Spleen (tissue), 11 donors: ENCODE measurements around the gene MYOF. TPM values are rescaled to one million over a fixed set of nuclear protein-coding genes. Genes with fewer than 3 reads are reported as not detected.

Experiments used
- DNase-seq: peaks from one replicate; pipeline ENCODE4 v3.0.0-alpha.2; 2020
- H3K27ac ChIP-seq, 8 donors: fragments of 200-600 bp; sonication (generic) in 7 of 8; 1 replicate in 4 of 8; 2 replicates in 4 of 8; pipeline versions ENCODE4 v1.5.0 to v1.8.0; 2016 to 2021; ENCODE audit warnings: inconsistent platforms in 4 of 8, mild to moderate bottlenecking in 4 of 8, moderate library complexity in 1 of 8
- H3K27me3 ChIP-seq, 7 donors: fragments of 200-600 bp; sonication (generic) in 6 of 7; replicated peaks in 1 of 7; 1 replicate in 4 of 7; 2 replicates in 3 of 7; pipeline versions ENCODE4 v1.5.0 to v1.8.0; 2016 to 2021; ENCODE audit warnings: inconsistent platforms in 3 of 7, mild to moderate bottlenecking in 1 of 7
- H3K36me3 ChIP-seq, 6 donors: fragments of 200-600 bp; sonication (generic) in 5 of 6; 1 replicate in 4 of 6; 2 replicates in 2 of 6; pipeline versions ENCODE4 v1.5.0 to v1.8.0; 2016 to 2021; ENCODE audit warnings: inconsistent platforms in 2 of 6
- H3K4me1 ChIP-seq, 6 donors: fragments of 200-600 bp; sonication (generic) in 5 of 6; 1 replicate in 3 of 6; 2 replicates in 3 of 6; pipeline versions ENCODE4 v1.5.0 to v1.8.0; 2016 to 2021; ENCODE audit warnings: inconsistent platforms in 3 of 6
- H3K4me3 ChIP-seq, 8 donors: fragments of 200-600 bp; sonication (generic) in 7 of 8; 1 replicate in 4 of 8; 2 replicates in 4 of 8; pipeline versions ENCODE4 v1.5.0 to v1.8.0; 2016 to 2021; ENCODE audit warnings: inconsistent platforms in 4 of 8, mild to moderate bottlenecking in 4 of 8, moderate library complexity in 2 of 8
- H3K9me3 ChIP-seq, 8 donors: fragments of 200-600 bp; sonication (generic) in 7 of 8; 1 replicate in 4 of 8; 2 replicates in 4 of 8; pipeline versions ENCODE4 v1.5.0 to v1.8.0; 2016 to 2021; ENCODE audit warnings: inconsistent platforms in 4 of 8
- POLR2A ChIP-seq, 3 donors: fragments of 450-650 bp; IDR thresholded peaks; one replicate each; pipeline ENCODE4 v1.5.1; 2017; ENCODE audit warnings: antibody characterized with exemption in 3 of 3, mild to moderate bottlenecking in 1 of 3
- POLR2AphosphoS5 ChIP-seq, 3 donors: sonication (generic); formaldehyde crosslinking; IDR thresholded peaks; one replicate each; pipeline ENCODE4 v1.5.1; 2017; ENCODE audit warnings: antibody characterized with exemption in 3 of 3
- WGBS, 5 donors: extraction: QIAGEN DNeasy Blood & Tissue Kit in 3 of 5; methylation state at CpG; one replicate each; pipeline versions ENCODE4 v1.1.5 to v1.1.7; 2013 to 2018; 5-methylcytosine and 5-hydroxymethylcytosine counted together
- intact Hi-C: fragments of 100-400 bp; cut with DNase I; formaldehyde crosslinking; loops from one replicate; pipeline ENCODE4 v1.15.0; 2023; ENCODE audit warnings: low total_unique reads
- polyA plus RNA-seq, 3 donors: library from polyadenylated mRNA; stranded (reverse); fragments of 200-250 nt; gene quantifications; one replicate each; pipeline ENCODE4 v1.2.1, GENCODE V29; 2013
- total RNA-seq, 7 donors: library from RNA; depleted of rRNA in 3 of 7; stranded (reverse); fragments of >200 nt in 3 of 7; fragmentation: NEBNext Ultra II Directional in 4 of 7; extraction: Animal tissue kit (Norgen Biotek cat#: 25700) in 4 of 7; gene quantifications; one replicate each; pipeline versions ENCODE4 v1.1.0 to v1.2.1, GENCODE V29; 2016 to 2021
- TF ChIP-seq, protein P1 (sequence below), 11 experiments: fragments of 200-600 bp in 7 of 11; fragments of 450-650 bp in 4 of 11; sonication (generic) in 4 of 11; IDR thresholded peaks in 8 of 11; conservative IDR thresholded peaks in 3 of 11; 1 replicate in 7 of 11; 2 replicates in 4 of 11; pipeline versions ENCODE4 v1.4.0 to v1.8.0; 2016 to 2021; ENCODE audit warnings: antibody characterized with exemption in 11 of 11, inconsistent platforms in 4 of 11, mild to moderate bottlenecking in 1 of 11
- donor health status: healthy with polysubstance abuse.
- donor health status: DM: no; HTN: no; CAD: no; lungs with moderate emphysema.
- donor health status: DM: no; HTN: no; CAD: no.
- donor health status: Bipolar disorder and iron deficiency.
- donor health status: healthy.
- donor health status: DM: no; HTN: no; CAD: no.
- donor health status: DM: yes; HTN: yes; CAD: no.

MYOF gene
- total and polyA plus RNA-seq, 10 donors: 1.5 to 50.8 (median 20.9) TPM

DNA sequence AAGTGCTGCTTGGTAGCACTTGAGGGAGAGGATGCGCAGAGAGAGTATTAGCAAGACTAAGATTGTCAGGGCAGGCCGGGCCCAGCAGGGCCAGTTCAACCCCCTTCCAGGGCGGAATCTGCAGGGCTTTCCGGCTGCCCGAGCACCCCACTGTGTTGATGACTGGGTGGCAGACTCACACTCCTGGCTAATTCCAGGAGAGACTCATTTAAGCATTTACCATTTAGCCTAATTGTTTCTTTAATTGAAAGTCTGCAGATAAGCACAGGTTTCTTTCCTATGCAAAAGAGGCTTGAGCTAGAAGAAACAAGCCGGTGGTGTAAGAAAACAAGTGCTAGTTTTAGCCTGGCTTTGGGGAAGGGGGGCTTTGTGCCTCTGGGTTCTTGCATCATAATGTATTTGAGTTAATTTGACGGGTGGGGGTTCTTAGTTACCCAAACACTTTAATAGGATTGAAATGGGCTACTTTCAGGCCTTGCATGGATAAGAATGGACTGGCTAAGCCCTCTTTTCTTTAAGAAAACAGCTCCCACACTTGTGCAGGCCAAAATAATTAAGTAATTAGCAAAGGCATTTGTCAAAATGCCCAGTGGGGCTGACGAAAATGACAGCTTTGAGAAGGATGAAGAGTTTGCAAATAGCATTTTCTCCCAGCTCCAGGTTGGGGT lies 201.3 kb downstream of the MYOF start:
- no peak overlapping the region for H3K4me3 ChIP-seq
- DNase-seq: no peak
- H3K4me1 ChIP-seq: no peaks in the 10 kb centered on the region
- no peaks in the 10 kb centered on the region for H3K36me3 ChIP-seq
- no peak for TF ChIP-seq POLR2A (IDR thresholded peaks at IDR 0.05)
- no peak for TF ChIP-seq POLR2AphosphoS5 (IDR thresholded peaks at IDR 0.05)
- TF ChIP-seq, protein P1, sequence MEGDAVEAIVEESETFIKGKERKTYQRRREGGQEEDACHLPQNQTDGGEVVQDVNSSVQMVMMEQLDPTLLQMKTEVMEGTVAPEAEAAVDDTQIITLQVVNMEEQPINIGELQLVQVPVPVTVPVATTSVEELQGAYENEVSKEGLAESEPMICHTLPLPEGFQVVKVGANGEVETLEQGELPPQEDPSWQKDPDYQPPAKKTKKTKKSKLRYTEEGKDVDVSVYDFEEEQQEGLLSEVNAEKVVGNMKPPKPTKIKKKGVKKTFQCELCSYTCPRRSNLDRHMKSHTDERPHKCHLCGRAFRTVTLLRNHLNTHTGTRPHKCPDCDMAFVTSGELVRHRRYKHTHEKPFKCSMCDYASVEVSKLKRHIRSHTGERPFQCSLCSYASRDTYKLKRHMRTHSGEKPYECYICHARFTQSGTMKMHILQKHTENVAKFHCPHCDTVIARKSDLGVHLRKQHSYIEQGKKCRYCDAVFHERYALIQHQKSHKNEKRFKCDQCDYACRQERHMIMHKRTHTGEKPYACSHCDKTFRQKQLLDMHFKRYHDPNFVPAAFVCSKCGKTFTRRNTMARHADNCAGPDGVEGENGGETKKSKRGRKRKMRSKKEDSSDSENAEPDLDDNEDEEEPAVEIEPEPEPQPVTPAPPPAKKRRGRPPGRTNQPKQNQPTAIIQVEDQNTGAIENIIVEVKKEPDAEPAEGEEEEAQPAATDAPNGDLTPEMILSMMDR (IDR thresholded peaks at IDR 0.05 in 8 of 11, conservative IDR thresholded peaks at IDR 0.05 in 3 of 11): no peak
- WGBS, 5 donors: 67 to 78% (median 69%) methylated on average over 6 to 8 of the region's 8 CpGs
- no peak overlapping the region for H3K27ac ChIP-seq
- no peaks in the 10 kb centered on the region for H3K9me3 ChIP-seq
- intact Hi-C loops: loop anchor here (10.0 kb wide), 1 partner anchor 166 kb away; no protein-coding TSS in a partner anchor
- no peaks in the 10 kb centered on the region for H3K27me3 ChIP-seq

DNA sequence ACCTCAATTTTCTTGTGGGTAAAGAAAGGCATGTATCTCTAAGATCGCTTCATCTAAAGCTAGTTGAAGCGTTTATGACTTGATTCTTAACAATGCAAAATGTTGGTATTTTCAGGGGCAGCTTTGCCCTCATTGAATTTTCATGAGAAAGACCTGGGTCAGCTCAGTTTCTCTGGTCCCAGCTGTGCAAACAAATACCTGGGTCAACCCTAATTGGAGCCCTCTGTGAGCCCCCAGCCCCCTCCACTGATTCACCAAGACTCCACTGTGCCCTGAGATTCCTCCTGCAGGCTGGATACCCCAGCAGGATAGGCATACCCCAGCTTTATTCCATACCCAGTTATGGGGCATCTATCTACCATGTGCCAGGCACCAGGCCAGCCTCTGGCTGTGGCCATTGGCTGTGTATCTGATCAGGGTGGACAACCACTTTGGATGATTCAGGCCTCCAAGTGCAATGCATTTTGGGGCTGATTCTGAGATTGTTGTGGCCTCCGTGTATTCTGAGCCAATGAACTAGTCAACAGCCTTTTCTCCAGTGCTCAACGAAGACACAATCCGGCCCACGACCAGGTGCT lies 201.9 kb downstream of the MYOF start:
- Histone ChIP-seq H3K36me3 (no peaks in the 10 kb centered on the region), H3K27ac (no peak overlapping the region), H3K4me3 (no peak overlapping the region), H3K4me1 (no peaks in the 10 kb centered on the region), H3K27me3 (no peaks in the 10 kb centered on the region), H3K9me3 (no peaks in the 10 kb centered on the region)
- TF ChIP-seq POLR2AphosphoS5 (IDR thresholded peaks at IDR 0.05) (no peak), POLR2A (IDR thresholded peaks at IDR 0.05) (no peak)
- TF ChIP-seq, protein P1 (IDR thresholded peaks at IDR 0.05 in 8 of 11, conservative IDR thresholded peaks at IDR 0.05 in 3 of 11): no peak
- no peak for DNase-seq
- intact Hi-C loops: loop anchor here (10.0 kb wide), 1 partner anchor 165 kb away; no protein-coding TSS in a partner anchor
- WGBS, 5 donors: 76 to 91% (median 83%) methylated on average over 6 of the region's 6 CpGs

DNA sequence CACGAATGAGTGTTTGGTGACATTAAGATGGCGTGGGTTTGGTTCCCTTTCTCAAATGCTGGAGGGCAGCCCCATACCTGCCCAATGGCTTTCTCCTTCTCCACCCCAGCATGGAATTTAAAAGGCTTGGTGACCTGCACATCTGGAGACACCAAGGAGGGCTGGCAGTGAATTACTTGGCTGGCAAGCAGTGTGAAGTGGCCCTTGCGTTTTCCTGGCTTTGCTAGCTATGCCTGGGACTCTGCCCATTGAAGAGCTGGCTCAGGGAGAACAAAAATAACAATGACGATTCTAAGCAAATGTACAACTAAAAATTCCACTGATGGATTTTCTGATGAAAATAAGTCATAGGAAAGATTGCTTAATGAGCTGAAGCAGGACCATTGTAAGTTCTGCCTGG lies 204.8 kb downstream of the MYOF start:
- no peaks in the 10 kb centered on the region for H3K36me3 ChIP-seq
- TF ChIP-seq, protein P1 (IDR thresholded peaks at IDR 0.05 in 8 of 11, conservative IDR thresholded peaks at IDR 0.05 in 3 of 11): no peak
- TF ChIP-seq POLR2A (IDR thresholded peaks at IDR 0.05) (no peak), POLR2AphosphoS5 (IDR thresholded peaks at IDR 0.05) (no peak)
- no peaks in the 10 kb centered on the region for H3K4me1 ChIP-seq
- no peaks in the 10 kb centered on the region for H3K27me3 ChIP-seq
- no peaks in the 10 kb centered on the region for H3K9me3 ChIP-seq
- DNase-seq: no peak
- no peak overlapping the region for H3K4me3 ChIP-seq
- WGBS, 5 donors: 78 to 95% (median 93%) methylated on average over 4 of the region's 4 CpGs
- no peak overlapping the region for H3K27ac ChIP-seq
- intact Hi-C loops: no loop called here

DNA sequence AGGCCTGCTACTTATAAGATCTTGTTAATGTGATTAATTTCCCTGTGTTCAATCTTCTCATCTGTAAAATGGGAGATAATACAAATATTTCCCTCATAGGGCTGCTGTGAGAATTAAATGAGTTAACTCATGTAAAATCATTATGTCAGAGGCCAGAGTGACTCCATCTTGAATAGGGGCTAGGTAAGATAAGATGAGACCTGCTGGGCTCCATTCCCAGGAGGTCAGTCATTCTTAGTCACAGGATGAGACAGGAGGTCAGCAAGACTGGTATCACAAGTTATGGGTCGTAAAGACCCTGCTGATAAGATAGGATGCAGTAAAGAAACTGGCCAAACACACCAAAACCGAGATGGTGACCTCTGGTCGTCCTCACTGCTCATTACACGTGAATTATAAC lies 207.7 kb downstream of the MYOF start:
- intact Hi-C loops: no loop called here
- WGBS, 5 donors: 61 to 82% (median 67%) methylated on average over 4 of the region's 4 CpGs
- Histone ChIP-seq H3K9me3 (peaks cover 0 to 10% (median 7%) of the 10 kb centered on the region in 8 donors), H3K4me1 (no peaks in the 10 kb centered on the region), H3K27me3 (no peaks in the 10 kb centered on the region), H3K4me3 (no peak overlapping the region), H3K27ac (no peak overlapping the region), H3K36me3 (no peaks in the 10 kb centered on the region)
- no peak for TF ChIP-seq POLR2AphosphoS5 (IDR thresholded peaks at IDR 0.05)
- TF ChIP-seq, protein P1 (IDR thresholded peaks at IDR 0.05 in 8 of 11, conservative IDR thresholded peaks at IDR 0.05 in 3 of 11): no peak
- no peak for TF ChIP-seq POLR2A (IDR thresholded peaks at IDR 0.05)
- no peak for DNase-seq
